HepG2 (cell line): ENCODE data around the gene KAZALD1. TPM values are rescaled to one million over a fixed set of nuclear protein-coding genes. Genes with fewer than 3 reads are reported as not detected.

Experiments used
- DMAP1 ChIP-seq: IDR thresholded peaks from 2 replicates; pipeline ENCODE4 v1.6.1; 2016
- E2F1 ChIP-seq: sonication (generic); formaldehyde crosslinking; IDR thresholded peaks from 2 replicates; pipeline ENCODE4 v1.5.0; 2020; ENCODE audit warnings: missing genetic modification reagents
- ERF ChIP-seq: IDR thresholded peaks from 2 replicates; pipeline ENCODE4 v1.6.1; 2018; ENCODE audit warnings: missing biosample characterization, missing genetic modification reagents
- FOXO4 ChIP-seq: sonication (generic); formaldehyde crosslinking; conservative IDR thresholded peaks from 2 replicates; pipeline ENCODE4 v1.8.1; 2023; ENCODE audit warnings: missing genetic modification reagents
- GATA4 ChIP-seq: sonication (generic); IDR thresholded peaks from 2 replicates; pipeline ENCODE4 v1.6.1; 2016; ENCODE audit warnings: antibody characterized with exemption, low read depth, borderline replicate concordance
- HOXD1 ChIP-seq: sonication (generic); formaldehyde crosslinking; IDR thresholded peaks from 2 replicates; pipeline ENCODE4 v1.5.0; 2020; ENCODE audit warnings: missing genetic modification reagents
- KLF16 ChIP-seq, 2 experiments: sonication (generic) in 1 of 2; formaldehyde crosslinking in 1 of 2; IDR thresholded peaks; 2 replicates each; pipeline versions ENCODE4 v1.6.1 to v1.8.0; 2016 to 2023; ENCODE audit warnings: missing genetic modification reagents in 2 of 2, missing compliant biosample characterization in 1 of 2
- MTA1 ChIP-seq: sonication (generic); formaldehyde crosslinking; IDR thresholded peaks from 2 replicates; pipeline ENCODE4 v1.4.0; 2020; ENCODE audit warnings: missing genetic modification reagents, mild to moderate bottlenecking, borderline replicate concordance
- RELA ChIP-seq: sonication (generic); formaldehyde crosslinking; IDR thresholded peaks from 2 replicates; pipeline ENCODE4 v1.4.0; 2020; ENCODE audit warnings: missing genetic modification reagents
- SP5 ChIP-seq: IDR thresholded peaks from 2 replicates; pipeline ENCODE4 v1.6.1; 2016; ENCODE audit warnings: low read depth, borderline replicate concordance
- TEAD3 ChIP-seq: optimal IDR thresholded peaks from 2 replicates; pipeline ENCODE3; 2016; ENCODE audit warnings: borderline replicate concordance
- XRCC5 ChIP-seq: fragments of 200-400 bp; formaldehyde crosslinking; optimal IDR thresholded peaks from 2 replicates; pipeline ENCODE3; 2017; ENCODE audit warnings: mild to moderate bottlenecking, low read length
- ZEB1 ChIP-seq: IDR thresholded peaks from 2 replicates; pipeline ENCODE4 v1.6.1; 2012; ENCODE audit warnings: mild to moderate bottlenecking, low read depth, inconsistent platforms; ENCODE audit not compliant: insufficient replicate concordance
- ZNF329 ChIP-seq: sonication (generic); formaldehyde crosslinking; IDR thresholded peaks from 2 replicates; pipeline ENCODE4 v1.9.0; 2021; ENCODE audit warnings: low read depth, mild to moderate bottlenecking, missing genetic modification reagents
- ZNF430 ChIP-seq: sonication (generic); formaldehyde crosslinking; IDR thresholded peaks from 2 replicates; pipeline ENCODE4 v1.9.0; 2021; ENCODE audit warnings: mild to moderate bottlenecking, missing genetic modification reagents
- ZNF451 ChIP-seq: sonication (generic); formaldehyde crosslinking; IDR thresholded peaks from 2 replicates; pipeline ENCODE4 v1.5.0; 2020; ENCODE audit warnings: mild to moderate bottlenecking, missing genetic modification reagents
- ZNF577 ChIP-seq: sonication (generic); formaldehyde crosslinking; IDR thresholded peaks from 2 replicates; pipeline ENCODE4 v1.4.0; 2020; ENCODE audit warnings: mild to moderate bottlenecking, low read depth, missing genetic modification reagents, borderline replicate concordance
- ZNF629 ChIP-seq: sonication (generic); formaldehyde crosslinking; conservative IDR thresholded peaks from 2 replicates; pipeline ENCODE4 v1.5.0; 2020; ENCODE audit warnings: missing genetic modification reagents
- ZNF772 ChIP-seq: sonication (generic); formaldehyde crosslinking; IDR thresholded peaks from 2 replicates; pipeline ENCODE4 v1.5.0; 2020; ENCODE audit warnings: mild to moderate bottlenecking, missing genetic modification reagents
- polyA plus RNA-seq, 8 experiments: library from polyadenylated mRNA; depleted of rRNA in 3 of 8; stranded (reverse) in 7 of 8; unstranded in 1 of 8; fragments of >200 nt; fragmentation: Illumina TruSeq in 4 of 8; extraction: Trizol in 4 of 8; gene quantifications; 2 replicates each; pipeline versions ENCODE4 v1.2.1 to v1.2.3, GENCODE V29; 2011 to 2016; ENCODE audit warnings: low read depth in 4 of 8, missing spikeins in 1 of 8, mixed read lengths in 1 of 8; ENCODE audit not compliant: insufficient read depth in 1 of 8
- total RNA-seq, 5 experiments: library from RNA; depleted of rRNA; stranded (reverse); fragments of >200 nt; fragmentation: Illumina TruSeq; extraction: Trizol; gene quantifications; 2 replicates each; pipeline ENCODE4 v1.2.3, GENCODE V29; 2016; ENCODE audit warnings: low read depth in 1 of 5
- TF ChIP-seq, protein P1 (sequence below): sonication (generic); formaldehyde crosslinking; IDR thresholded peaks from 2 replicates; pipeline ENCODE4 v1.4.0; 2020; ENCODE audit warnings: missing genetic modification reagents, low read depth, mild to moderate bottlenecking, borderline replicate concordance
- TF ChIP-seq, protein P2 (sequence below): sonication (generic); formaldehyde crosslinking; IDR thresholded peaks from 2 replicates; pipeline ENCODE4 v1.8.0; 2022; ENCODE audit warnings: mild to moderate bottlenecking, missing genetic modification reagents, moderate library complexity
- TF ChIP-seq, protein P3 (sequence below): IDR thresholded peaks from 2 replicates; pipeline ENCODE4 v1.6.1; 2016; ENCODE audit warnings: missing biosample characterization, missing genetic modification reagents, low read depth
- TF ChIP-seq, protein P4 (sequence below): sonication (generic); formaldehyde crosslinking; conservative IDR thresholded peaks from 2 replicates; pipeline ENCODE4 v1.4.0; 2020; ENCODE audit warnings: missing genetic modification reagents

Gene KAZALD1
- total and polyA plus RNA-seq, 2 of the 13 experiments (the other 11 are each of a cell fraction or from before 2014, with no cell fraction given), result 16.7 to 27.7 TPM

- peak; percentile 64 for TF ChIP-seq TEAD3 (CRISPR knock-in tag)
- no peak for TF ChIP-seq ZNF577 (CRISPR knock-in tag)
- no peak for TF ChIP-seq ZEB1
- peak; percentile 73; the same call in 1 of the 2 replicates for TF ChIP-seq E2F1 (CRISPR knock-in tag)
- TF ChIP-seq ZNF629 (CRISPR knock-in tag), result peak; percentile 69
- 0 out of 2 replicates have a peak, but pooled peaks have one; percentile 26 for TF ChIP-seq GATA4
- TF ChIP-seq KLF16 (CRISPR knock-in tag; IDR thresholded peaks at IDR 0.05), result peak in 1 of 2 experiments; percentile 66; a peak in 1 of 4 replicates
- TF ChIP-seq, protein P1, sequence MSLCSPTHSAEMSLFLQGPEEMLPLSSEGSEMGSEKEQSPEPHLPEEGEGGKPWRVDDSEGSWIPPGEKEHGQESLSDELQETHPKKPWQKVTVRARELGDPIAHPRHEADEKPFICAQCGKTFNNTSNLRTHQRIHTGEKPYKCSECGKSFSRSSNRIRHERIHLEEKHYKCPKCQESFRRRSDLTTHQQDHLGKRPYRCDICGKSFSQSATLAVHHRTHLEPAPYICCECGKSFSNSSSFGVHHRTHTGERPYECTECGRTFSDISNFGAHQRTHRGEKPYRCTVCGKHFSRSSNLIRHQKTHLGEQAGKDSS (CRISPR knock-in tag), result peak; percentile 98; the same call in 1 of the 2 replicates
- peak; percentile 86 for TF ChIP-seq ZNF451 (CRISPR knock-in tag)
- TF ChIP-seq RELA, result peak; percentile 66; the same call in 1 of the 2 replicates
- TF ChIP-seq XRCC5, result peak; percentile 85
- peak; percentile 96 for TF ChIP-seq ZNF772
- peak; percentile 92 for TF ChIP-seq ZNF430 (CRISPR knock-in tag)
- peak; percentile 91 for TF ChIP-seq MTA1 (CRISPR knock-in tag)
- TF ChIP-seq, protein P2, sequence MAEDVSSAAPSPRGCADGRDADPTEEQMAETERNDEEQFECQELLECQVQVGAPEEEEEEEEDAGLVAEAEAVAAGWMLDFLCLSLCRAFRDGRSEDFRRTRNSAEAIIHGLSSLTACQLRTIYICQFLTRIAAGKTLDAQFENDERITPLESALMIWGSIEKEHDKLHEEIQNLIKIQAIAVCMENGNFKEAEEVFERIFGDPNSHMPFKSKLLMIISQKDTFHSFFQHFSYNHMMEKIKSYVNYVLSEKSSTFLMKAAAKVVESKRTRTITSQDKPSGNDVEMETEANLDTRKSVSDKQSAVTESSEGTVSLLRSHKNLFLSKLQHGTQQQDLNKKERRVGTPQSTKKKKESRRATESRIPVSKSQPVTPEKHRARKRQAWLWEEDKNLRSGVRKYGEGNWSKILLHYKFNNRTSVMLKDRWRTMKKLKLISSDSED (CRISPR knock-in tag), result peak; percentile 82; the same call in 1 of the 2 replicates
- TF ChIP-seq, protein P3, sequence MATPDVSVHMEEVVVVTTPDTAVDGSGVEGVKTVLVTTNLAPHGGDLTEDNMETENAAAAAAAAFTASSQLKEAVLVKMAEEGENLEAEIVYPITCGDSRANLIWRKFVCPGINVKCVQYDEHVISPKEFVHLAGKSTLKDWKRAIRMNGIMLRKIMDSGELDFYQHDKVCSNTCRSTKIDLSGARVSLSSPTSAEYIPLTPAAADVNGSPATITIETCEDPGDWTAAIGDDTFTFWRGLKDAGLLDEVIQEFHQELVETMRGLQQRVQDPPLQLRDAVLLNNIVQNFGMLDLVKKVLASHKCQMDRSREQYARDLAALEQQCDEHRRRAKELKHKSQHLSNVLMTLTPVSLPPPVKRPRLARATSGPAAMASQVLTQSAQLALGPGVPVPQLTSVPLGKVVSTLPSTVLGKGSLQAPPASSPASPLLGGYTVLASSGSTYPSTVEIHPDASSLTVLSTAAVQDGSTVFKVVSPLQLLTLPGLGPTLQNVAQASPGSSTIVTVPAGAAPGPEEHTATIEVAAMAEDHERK (CRISPR knock-in tag), result no peak
- TF ChIP-seq SP5, result no peak
- TF ChIP-seq ERF (CRISPR knock-in tag), result peak; percentile 83
- no peak for TF ChIP-seq FOXO4
- peak; percentile 82; the same call in 1 of the 2 replicates for TF ChIP-seq ZNF329 (CRISPR knock-in tag)
- TF ChIP-seq DMAP1 (CRISPR knock-in tag), result peak; percentile 65; the same call in 1 of the 2 replicates
- TF ChIP-seq, protein P4, sequence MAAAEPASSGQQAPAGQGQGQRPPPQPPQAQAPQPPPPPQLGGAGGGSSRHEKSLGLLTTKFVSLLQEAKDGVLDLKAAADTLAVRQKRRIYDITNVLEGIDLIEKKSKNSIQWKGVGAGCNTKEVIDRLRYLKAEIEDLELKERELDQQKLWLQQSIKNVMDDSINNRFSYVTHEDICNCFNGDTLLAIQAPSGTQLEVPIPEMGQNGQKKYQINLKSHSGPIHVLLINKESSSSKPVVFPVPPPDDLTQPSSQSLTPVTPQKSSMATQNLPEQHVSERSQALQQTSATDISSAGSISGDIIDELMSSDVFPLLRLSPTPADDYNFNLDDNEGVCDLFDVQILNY, result no peak; the same call in 1 of the 2 replicates
- TF ChIP-seq HOXD1 (CRISPR knock-in tag), result peak; percentile 74; the same call in 1 of the 2 replicates
Measured at GRCh38 chr10:101062232-101063049, 652 bp downstream of the KAZALD1 start (continued).
